Gastrocnemius medialis (tissue), 4 donors: ENCODE results near the gene LURAP1L.

ENCODE experiments used
- POLR2A ChIP-seq, 2 donors: fragments of 450-650 bp; IDR thresholded peaks; one replicate each; pipeline ENCODE4 v1.6.1; 2017; ENCODE audit warnings: antibody characterized with exemption in 2 of 2, mild to moderate bottlenecking in 2 of 2, moderate library complexity in 2 of 2
- TF ChIP-seq, protein P1 (sequence below), 5 experiments: fragments of 450-650 bp in 3 of 5; fragments of 200-600 bp in 2 of 5; sonication (generic) in 2 of 5; IDR thresholded peaks in 4 of 5; conservative IDR thresholded peaks in 1 of 5; 1 replicate in 4 of 5; 2 replicates in 1 of 5; pipeline ENCODE4 v1.5.1; 2016 to 2019; ENCODE audit warnings: antibody characterized with exemption in 5 of 5, mild to moderate bottlenecking in 3 of 5, moderate library complexity in 3 of 5

DNA sequence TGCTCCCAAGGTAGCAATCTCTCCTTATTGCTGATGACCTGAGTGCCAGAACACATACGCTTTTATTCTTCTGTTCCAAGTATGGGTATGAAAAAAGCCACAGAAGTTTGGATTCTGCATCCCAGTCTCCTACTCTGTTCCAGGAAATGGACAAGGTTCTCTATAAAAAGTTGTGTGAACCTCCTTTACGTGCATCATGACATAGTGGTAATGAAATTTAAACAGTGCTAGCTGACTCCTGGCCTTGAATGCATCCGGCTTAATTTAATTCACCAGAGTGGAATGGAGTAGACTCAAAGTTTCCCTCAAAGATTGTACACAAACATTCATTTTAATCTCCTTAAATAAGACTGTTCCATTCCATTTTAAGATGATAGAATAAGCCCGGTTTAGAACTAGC is 68.9 kb downstream of the LURAP1L start:
- TF ChIP-seq, protein P1, sequence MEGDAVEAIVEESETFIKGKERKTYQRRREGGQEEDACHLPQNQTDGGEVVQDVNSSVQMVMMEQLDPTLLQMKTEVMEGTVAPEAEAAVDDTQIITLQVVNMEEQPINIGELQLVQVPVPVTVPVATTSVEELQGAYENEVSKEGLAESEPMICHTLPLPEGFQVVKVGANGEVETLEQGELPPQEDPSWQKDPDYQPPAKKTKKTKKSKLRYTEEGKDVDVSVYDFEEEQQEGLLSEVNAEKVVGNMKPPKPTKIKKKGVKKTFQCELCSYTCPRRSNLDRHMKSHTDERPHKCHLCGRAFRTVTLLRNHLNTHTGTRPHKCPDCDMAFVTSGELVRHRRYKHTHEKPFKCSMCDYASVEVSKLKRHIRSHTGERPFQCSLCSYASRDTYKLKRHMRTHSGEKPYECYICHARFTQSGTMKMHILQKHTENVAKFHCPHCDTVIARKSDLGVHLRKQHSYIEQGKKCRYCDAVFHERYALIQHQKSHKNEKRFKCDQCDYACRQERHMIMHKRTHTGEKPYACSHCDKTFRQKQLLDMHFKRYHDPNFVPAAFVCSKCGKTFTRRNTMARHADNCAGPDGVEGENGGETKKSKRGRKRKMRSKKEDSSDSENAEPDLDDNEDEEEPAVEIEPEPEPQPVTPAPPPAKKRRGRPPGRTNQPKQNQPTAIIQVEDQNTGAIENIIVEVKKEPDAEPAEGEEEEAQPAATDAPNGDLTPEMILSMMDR (IDR thresholded peaks at IDR 0.05 in 4 of 5, conservative IDR thresholded peaks at IDR 0.05 in 1 of 5), result no peak
- TF ChIP-seq POLR2A (IDR thresholded peaks at IDR 0.05), result no peak
